DOHH2 (cell line): Measurements from ENCODE around the gene MGLL.

Experiments
- EZH2phosphoT487 ChIP-seq: fragments of 200-600 bp; sonication (generic); IDR thresholded peaks from 2 replicates; pipeline ENCODE4 v1.6.1; 2017; ENCODE audit warnings: borderline replicate concordance, mild to moderate bottlenecking, antibody characterized with exemption, low read length, moderate library complexity, mixed read lengths
- TF ChIP-seq, protein P1 (sequence below): fragments of 200-600 bp; sonication (generic); IDR thresholded peaks from one replicate; pipeline ENCODE4 v1.5.1; 2014; ENCODE audit warnings: antibody characterized with exemption, mild to moderate bottlenecking, low read depth, low read length; ENCODE audit not compliant: poor library complexity, severe bottlenecking

DNA sequence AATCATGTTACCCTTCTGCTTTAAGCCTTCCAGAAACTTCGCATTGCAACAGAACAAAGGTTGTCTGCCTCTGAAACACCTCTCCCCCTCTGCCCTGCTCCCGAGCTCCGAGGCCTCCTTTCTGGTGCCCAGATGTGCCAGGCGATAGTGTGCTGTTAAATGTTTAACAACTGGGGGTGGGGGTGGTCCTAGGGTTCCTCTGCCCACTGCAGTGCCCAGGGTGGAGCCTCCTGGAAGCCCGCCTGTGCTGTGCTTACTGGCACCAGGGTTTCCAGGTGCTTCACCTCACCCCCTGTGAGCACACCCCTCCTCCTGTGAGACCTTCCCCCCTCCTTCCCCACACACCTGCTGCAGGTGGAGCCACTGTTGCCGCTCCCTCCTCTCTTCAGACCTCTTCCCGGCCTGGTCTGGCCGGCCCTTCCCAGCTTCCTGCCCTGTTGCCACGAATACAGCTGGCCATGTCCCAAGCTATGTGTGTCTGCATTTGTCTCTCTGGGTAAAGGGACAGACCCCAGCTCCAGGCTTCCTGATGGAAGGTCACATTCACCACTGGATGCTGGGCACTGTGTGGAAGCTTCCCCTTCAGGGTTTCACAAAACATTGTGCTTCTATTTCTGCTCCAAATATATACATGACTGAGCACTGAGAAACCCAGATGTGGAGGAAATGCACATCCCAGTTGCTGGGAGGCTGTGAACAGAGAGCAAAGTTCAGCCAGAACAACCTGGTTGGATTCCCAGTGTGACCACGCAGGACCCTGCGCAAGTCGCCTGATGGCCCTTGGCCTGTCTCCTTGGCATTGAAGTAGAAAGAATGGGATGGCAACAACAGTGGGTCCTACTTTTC, 37.2 kb downstream of the MGLL start:
- TF ChIP-seq, protein P1, sequence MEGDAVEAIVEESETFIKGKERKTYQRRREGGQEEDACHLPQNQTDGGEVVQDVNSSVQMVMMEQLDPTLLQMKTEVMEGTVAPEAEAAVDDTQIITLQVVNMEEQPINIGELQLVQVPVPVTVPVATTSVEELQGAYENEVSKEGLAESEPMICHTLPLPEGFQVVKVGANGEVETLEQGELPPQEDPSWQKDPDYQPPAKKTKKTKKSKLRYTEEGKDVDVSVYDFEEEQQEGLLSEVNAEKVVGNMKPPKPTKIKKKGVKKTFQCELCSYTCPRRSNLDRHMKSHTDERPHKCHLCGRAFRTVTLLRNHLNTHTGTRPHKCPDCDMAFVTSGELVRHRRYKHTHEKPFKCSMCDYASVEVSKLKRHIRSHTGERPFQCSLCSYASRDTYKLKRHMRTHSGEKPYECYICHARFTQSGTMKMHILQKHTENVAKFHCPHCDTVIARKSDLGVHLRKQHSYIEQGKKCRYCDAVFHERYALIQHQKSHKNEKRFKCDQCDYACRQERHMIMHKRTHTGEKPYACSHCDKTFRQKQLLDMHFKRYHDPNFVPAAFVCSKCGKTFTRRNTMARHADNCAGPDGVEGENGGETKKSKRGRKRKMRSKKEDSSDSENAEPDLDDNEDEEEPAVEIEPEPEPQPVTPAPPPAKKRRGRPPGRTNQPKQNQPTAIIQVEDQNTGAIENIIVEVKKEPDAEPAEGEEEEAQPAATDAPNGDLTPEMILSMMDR = no peak
- no peak for TF ChIP-seq EZH2phosphoT487
